Measurements from ENCODE around the gene ACP7.

- TF ChIP-seq POLR2AphosphoS5 (IDR thresholded peaks at IDR 0.05; ENCODE audit: low read depth, low read length): no peak
- no peak for TF ChIP-seq POLR2A (IDR thresholded peaks at IDR 0.05; ENCODE audit: low read depth, low read length)
- no peak for TF ChIP-seq TAF1 (IDR thresholded peaks at IDR 0.05; ENCODE audit: borderline replicate concordance, low read depth, low read length)
Measured at GRCh38 chr19:39083983-39084731, at the start of gene ACP7.

Data from GM12892 (cell line).